NCI-H1092 treated with DMSO at 0.1 percent for 48 hours (cell line): ENCODE results near the gene SSR4.

ENCODE experiments used
- DNase-seq: peaks from one replicate; lab custom pipeline; 2025; lab: John Stamatoyannopoulos, UW

The SSR4 gene

GRCh38 chrX:153829799-153830639, 35.6 kb downstream of the SSR4 start, which contains the start of gene PDZD4:
Gene PDZD4, minus strand, starts transcription at chrX:153830544. Its CDS starts 246 bp downstream, at chrX:153830298.
- DNase-seq = no peak

- DNase-seq = peak; percentile 22
These were observed 36.4 kb downstream of the SSR4 start for GRCh38 chrX:153830640-153831428.

GRCh38 chrX:153831429-153832150, 37.1 kb downstream of the SSR4 start:
- DNase-seq = no peak

- no peak for DNase-seq
These were observed 38.3 kb downstream of the SSR4 start for GRCh38 chrX:153832728-153833127.

GRCh38 chrX:153836921-153837320, 42.5 kb downstream of the SSR4 start:
- DNase-seq = no peak

- DNase-seq = no peak
These were observed 50.1 kb downstream of the SSR4 start for GRCh38 chrX:153844509-153845082.

GRCh38 chrX:153845195-153845594, 50.7 kb downstream of the SSR4 start:
- DNase-seq = no peak

GRCh38 chrX:153845842-153846241, 51.4 kb downstream of the SSR4 start:
- DNase-seq = no peak
